H1 (cell line): ENCODE measurements around the gene KLHL29. TPM values are rescaled to one million over a fixed set of nuclear protein-coding genes. Genes with fewer than 3 reads are reported as not detected.

Source experiments
- ATF3 ChIP-seq: IDR thresholded peaks from 2 replicates; pipeline ENCODE4 v1.6.1; 2011; ENCODE audit warnings: low read depth, mild to moderate bottlenecking, low read length; ENCODE audit not compliant: insufficient read depth
- CHD1 ChIP-seq: IDR thresholded peaks from 2 replicates; pipeline ENCODE4 v1.6.1; 2012; ENCODE audit warnings: low read depth, low read length, improper control_type of control experiment
- CHD7 ChIP-seq: fragments of 300-600 bp; sonication (generic); IDR thresholded peaks from 2 replicates; pipeline ENCODE4 v1.7.1; 2012; ENCODE audit warnings: low read length, moderate library complexity, mild to moderate bottlenecking, inconsistent platforms; ENCODE audit not compliant: insufficient replicate concordance
- HDAC2 ChIP-seq, 2 experiments: fragments of 300-600 bp in 1 of 2; sonication (generic) in 1 of 2; IDR thresholded peaks; 2 replicates each; pipeline ENCODE4 v1.6.1; 2011 to 2012; ENCODE audit warnings: low read depth in 2 of 2, low read length in 2 of 2, mild to moderate bottlenecking in 2 of 2, moderate library complexity in 2 of 2, borderline replicate concordance in 1 of 2, inconsistent platforms in 1 of 2
- JUND ChIP-seq: IDR thresholded peaks from 2 replicates; pipeline ENCODE4 v1.6.1; 2011; ENCODE audit warnings: mild to moderate bottlenecking, improper control_type of control experiment, low read length
- NRF1 ChIP-seq: IDR thresholded peaks from 2 replicates; pipeline ENCODE4 v1.6.1; 2011; ENCODE audit warnings: mild to moderate bottlenecking, low read depth, low read length, improper control_type of control experiment
- SIN3A ChIP-seq, 2 experiments: IDR thresholded peaks in 1 of 2; conservative IDR thresholded peaks in 1 of 2; 2 replicates each; pipeline ENCODE4 v1.6.1; 2011 to 2012; ENCODE audit warnings: low read length in 2 of 2, improper control_type of control experiment in 1 of 2, low read depth in 1 of 2, mild to moderate bottlenecking in 1 of 2
- SIRT6 ChIP-seq: IDR thresholded peaks from one replicate; pipeline ENCODE4 v1.7.1; 2012; ENCODE audit warnings: low read length, inconsistent platforms
- SUZ12 ChIP-seq: fragments of 200-600 bp; sonication (generic); IDR thresholded peaks from 2 replicates; pipeline ENCODE4 v1.6.1; 2012; ENCODE audit warnings: mild to moderate bottlenecking, inconsistent platforms, low read length, moderate library complexity, mixed read lengths
- TCF12 ChIP-seq: IDR thresholded peaks from 2 replicates; pipeline ENCODE4 v1.6.1; 2011; ENCODE audit warnings: low read depth, mild to moderate bottlenecking, low read length
- polyA plus RNA-seq, 7 experiments: library from polyadenylated mRNA; depleted of rRNA in 3 of 7; stranded (reverse) in 5 of 7; unstranded in 2 of 7; fragments of >200 nt in 5 of 7; fragments of 200-250 nt in 2 of 7; gene quantifications; 1 replicate in 5 of 7; 2 replicates in 1 of 7; 4 replicates in 1 of 7; pipeline versions ENCODE4 v1.2.1 to v1.2.3, GENCODE V29; 2011 to 2013; ENCODE audit warnings: missing spikeins in 2 of 7, mixed read lengths in 2 of 7
- total RNA-seq: library from RNA; stranded (reverse); fragmentation: NEBNext Ultra II Directional; extraction: Animal tissue kit (Norgen Biotek cat#: 25700); gene quantifications from 2 replicates; pipeline ENCODE4 v1.2.1, GENCODE V29; 2021

The KLHL29 gene
- total and polyA plus RNA-seq, 2 of the 8 experiments (the other 6 are each of a cell fraction or from before 2014, with no cell fraction given), result 1.1 to 4.7 TPM

- TF ChIP-seq CHD7 (no peak), CHD1 (no peak), SUZ12 (no peak), JUND (no peak), NRF1 (no peak), SIRT6 (no peak), HDAC2 (IDR thresholded peaks at IDR 0.05; ENCODE audit: borderline replicate concordance in 1 of 2, low read depth in 2 of 2, low read length in 2 of 2) (no peak), TCF12 (no peak), SIN3A (conservative IDR thresholded peaks at IDR 0.05 in 1 of 2, IDR thresholded peaks at IDR 0.05 in 1 of 2; ENCODE audit: low read depth in 1 of 2, low read length in 2 of 2) (no peak), ATF3 (no peak)
Measured at GRCh38 chr2:23567161-23567756, 182.3 kb downstream of the KLHL29 start (continued).
